Measurements from ENCODE around the gene ITIH4.

ITIH4 gene

DNA sequence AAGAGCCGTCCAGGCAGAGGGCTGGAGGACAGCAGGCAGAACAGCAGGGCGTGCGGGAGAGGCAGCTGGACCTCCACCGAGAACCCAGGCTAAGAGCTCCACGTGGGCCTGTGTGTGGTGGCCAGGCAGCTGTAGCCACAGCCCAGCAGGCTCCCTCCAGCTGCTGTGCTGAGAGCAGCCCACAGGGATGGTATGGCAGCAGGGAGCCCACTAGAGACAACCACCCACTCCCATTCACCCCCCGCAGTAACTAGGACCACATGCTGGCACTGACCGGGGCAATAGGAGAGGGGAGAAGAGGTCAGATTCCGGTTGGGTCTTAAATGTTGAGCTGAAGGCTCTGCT lies 29.9 kb upstream of the ITIH4 start:
- TF ChIP-seq, protein P1, sequence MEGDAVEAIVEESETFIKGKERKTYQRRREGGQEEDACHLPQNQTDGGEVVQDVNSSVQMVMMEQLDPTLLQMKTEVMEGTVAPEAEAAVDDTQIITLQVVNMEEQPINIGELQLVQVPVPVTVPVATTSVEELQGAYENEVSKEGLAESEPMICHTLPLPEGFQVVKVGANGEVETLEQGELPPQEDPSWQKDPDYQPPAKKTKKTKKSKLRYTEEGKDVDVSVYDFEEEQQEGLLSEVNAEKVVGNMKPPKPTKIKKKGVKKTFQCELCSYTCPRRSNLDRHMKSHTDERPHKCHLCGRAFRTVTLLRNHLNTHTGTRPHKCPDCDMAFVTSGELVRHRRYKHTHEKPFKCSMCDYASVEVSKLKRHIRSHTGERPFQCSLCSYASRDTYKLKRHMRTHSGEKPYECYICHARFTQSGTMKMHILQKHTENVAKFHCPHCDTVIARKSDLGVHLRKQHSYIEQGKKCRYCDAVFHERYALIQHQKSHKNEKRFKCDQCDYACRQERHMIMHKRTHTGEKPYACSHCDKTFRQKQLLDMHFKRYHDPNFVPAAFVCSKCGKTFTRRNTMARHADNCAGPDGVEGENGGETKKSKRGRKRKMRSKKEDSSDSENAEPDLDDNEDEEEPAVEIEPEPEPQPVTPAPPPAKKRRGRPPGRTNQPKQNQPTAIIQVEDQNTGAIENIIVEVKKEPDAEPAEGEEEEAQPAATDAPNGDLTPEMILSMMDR (IDR thresholded peaks at IDR 0.05): no peak
- Histone ChIP-seq H3K4me3 (no peak overlapping the region), H3K27ac (no peak overlapping the region)
- no peak for DNase-seq (ENCODE audit: low spot score)

DNA sequence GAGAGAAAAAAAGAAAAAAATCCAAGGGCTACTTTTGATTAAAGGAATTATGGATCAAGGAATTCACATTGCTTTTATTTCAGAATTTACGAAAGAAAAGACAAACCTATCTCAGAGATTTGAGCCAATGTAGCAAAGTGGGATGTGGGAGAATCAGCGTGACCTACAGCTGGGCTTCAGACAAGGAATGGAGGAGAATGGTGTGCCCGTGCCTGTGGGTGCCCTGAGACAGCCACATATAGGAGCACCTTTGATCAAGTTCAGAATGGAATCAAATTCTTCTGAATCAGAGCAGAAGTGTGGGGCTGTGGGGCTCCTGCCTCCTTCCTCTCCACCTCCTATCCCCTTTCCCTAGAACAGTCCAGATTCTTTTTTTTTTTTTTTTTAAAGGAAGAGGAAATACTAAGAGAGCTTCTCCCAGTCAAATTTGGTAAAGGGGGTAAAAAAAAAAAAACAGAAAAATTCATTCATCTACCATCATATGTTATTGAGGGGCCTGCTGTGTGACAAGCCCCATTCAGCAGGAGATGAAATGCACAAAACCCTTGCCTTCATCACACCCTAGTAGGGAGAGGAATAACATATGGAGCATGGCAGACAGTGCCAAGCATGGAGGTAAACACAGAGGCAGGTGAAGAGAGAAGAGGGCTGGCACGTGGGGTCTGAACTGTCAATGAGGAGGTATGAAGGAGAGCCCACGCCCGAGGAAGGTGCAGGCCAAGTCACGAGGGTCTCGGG lies 29.4 kb upstream of the ITIH4 start:
- no peak overlapping the region for H3K27ac ChIP-seq
- DNase-seq (ENCODE audit: low spot score): no peak
- TF ChIP-seq, protein P1 (IDR thresholded peaks at IDR 0.05): no peak
- H3K4me3 ChIP-seq: no peak overlapping the region

DNA sequence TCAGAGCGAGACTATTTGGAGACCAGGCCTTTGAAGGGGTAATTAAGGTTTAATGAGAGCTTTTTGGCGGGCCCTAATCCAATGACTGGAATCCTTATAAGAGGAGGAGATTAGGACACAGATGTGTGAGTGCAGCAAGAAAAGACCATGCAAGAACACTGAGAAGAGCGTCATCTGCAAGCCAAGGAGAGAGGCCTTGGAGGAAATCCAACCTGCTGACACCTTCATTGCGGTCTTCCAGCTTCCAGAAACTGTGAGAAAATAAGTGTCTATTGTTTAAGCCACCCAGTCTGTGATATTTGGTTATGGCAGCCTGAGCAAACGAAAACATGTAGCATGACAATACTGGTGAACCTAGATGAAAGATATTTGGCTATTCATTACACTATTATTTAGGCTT lies 27.4 kb upstream of the ITIH4 start:
- TF ChIP-seq, protein P1 (IDR thresholded peaks at IDR 0.05): no peak
- DNase-seq (ENCODE audit: low spot score): no peak
- Histone ChIP-seq H3K27ac (no peak overlapping the region), H3K4me3 (no peak overlapping the region)

DNA sequence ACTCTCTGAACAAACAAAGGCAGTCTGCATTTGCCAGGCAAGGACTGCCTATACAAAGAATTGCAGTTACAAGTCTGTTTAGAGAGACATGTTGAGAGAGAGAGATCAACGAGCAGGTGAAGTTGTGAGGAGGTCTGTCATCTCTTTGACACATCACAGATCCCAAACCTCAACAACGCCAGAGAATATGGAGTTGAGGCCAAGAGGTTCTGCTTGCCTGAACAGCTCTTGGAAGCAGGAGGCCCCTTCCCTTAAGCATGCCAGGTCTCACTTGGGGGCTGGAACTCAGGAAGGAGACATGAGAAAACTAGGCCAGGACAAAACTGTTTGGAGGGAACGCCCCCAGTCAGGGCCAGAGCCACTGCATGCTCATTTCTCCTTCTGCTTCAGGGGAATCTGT lies 26.7 kb upstream of the ITIH4 start:
- Histone ChIP-seq H3K4me3 (no peak overlapping the region), H3K27ac (no peak overlapping the region)
- no peak for DNase-seq (ENCODE audit: low spot score)
- TF ChIP-seq, protein P1 (IDR thresholded peaks at IDR 0.05): no peak

DNA sequence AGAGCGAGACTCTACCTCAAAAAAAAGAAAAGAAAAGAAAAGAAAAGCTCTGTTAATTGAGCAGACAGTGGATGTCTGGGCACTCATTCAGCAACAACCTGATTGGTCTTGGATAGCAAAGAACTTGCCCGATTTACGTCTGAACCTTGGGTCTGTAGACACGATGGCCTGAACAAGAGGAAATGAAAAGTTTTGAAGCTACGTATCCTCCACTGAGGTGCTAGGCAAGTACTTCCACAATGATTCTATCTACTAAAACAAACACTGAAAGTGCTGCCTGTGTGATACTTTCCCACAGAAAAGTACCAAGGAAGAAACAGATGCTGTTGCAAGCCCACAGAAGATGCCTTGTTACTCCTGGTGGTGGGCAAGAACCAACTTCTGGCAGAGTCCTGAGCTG lies 26.2 kb upstream of the ITIH4 start:
- TF ChIP-seq, protein P1 (IDR thresholded peaks at IDR 0.05): no peak
- no peak for DNase-seq (ENCODE audit: low spot score)
- no peak overlapping the region for H3K4me3 ChIP-seq
- H3K27ac ChIP-seq: no peak overlapping the region

DNA sequence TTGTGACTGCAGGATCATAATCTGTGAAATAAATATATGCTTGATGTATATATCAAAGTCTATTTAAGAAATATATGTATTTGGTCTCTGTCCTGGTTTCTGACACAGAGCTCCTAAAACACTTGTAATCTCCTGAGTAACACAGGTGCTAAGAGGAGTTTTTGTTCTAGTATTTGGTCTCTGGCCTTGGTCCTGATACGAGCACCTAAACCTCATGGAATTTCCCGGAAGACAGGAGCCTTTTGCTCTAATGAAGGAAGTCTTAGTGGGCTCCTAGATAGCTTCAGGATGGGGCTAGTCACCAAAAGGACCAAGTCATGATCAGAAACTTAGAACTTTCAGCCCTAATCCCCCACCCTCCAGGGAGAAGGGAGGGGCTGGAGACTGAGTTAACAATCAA lies 23.5 kb upstream of the ITIH4 start:
- Histone ChIP-seq H3K27ac (no peak overlapping the region), H3K4me3 (no peak overlapping the region)
- no peak for DNase-seq (ENCODE audit: low spot score)
- TF ChIP-seq, protein P1 (IDR thresholded peaks at IDR 0.05): no peak

DNA sequence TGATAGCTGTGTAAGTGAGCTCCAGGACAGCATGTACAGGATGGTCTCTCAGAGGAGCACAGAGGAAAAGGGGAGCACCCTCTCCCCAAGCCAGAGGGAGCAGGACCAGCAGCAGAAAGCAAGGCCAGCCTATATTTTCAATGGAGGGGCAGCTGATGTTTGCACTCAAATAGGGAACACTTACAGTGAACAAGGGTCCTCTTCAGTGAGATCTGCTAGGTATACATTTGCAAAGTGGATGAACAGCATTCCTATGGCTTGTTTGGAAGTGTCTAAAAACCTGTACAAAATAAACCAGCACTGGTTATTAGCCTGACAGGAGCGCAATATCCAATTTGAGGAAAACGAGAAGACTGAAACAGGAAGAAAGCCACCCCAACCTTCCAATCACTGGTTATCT lies 21.9 kb upstream of the ITIH4 start:
- no peak for DNase-seq (ENCODE audit: low spot score)
- Histone ChIP-seq H3K4me3 (no peak overlapping the region), H3K27ac (no peak overlapping the region)
- TF ChIP-seq, protein P1 (IDR thresholded peaks at IDR 0.05): no peak
